H1 (cell line): ENCODE data around the gene UFSP2. TPM values are rescaled to one million over a fixed set of nuclear protein-coding genes. Genes with fewer than 3 reads are reported as not detected.

Experiments used
- CTCF ChIA-PET: fragments of 300-600 bp; sonication (Branson Sonifier 250); formaldehyde crosslinking; loops from one replicate; lab custom pipeline; 2021; ENCODE audit not compliant: partially characterized antibody; lab: Charles Lee
- POLR2A ChIA-PET: fragments of 300-600 bp; sonication (Branson Sonifier 250); formaldehyde crosslinking; loops from one replicate; lab custom pipeline; 2021; ENCODE audit warnings: inconsistent platforms; ENCODE audit not compliant: partially characterized antibody; lab: Charles Lee
- DNase-seq, 2 experiments: peaks; one replicate each; pipeline versions ENCODE4 v3.0.0 to v3.0.0-alpha.2; 2010 to 2022; ENCODE audit warnings: low spot score in 2 of 2, low read depth in 1 of 2, mixed read lengths in 1 of 2
- FAIRE-seq: peaks from 2 replicates; lab custom pipeline; 2011; peaks lifted over from hg19 to GRCh38; lab: Jason Lieb, UNC
- H2AFZ ChIP-seq: 2 replicates; pipeline ENCODE4 v1.8.1; 2012; ENCODE audit warnings: low read length, inconsistent platforms
- H2AK5ac ChIP-seq: 2 replicates; pipeline ENCODE4 v1.6.1; 2013; ENCODE audit warnings: low read depth, low read length
- H2BK120ac ChIP-seq: replicated peaks from 2 replicates; pipeline ENCODE3; 2013; ENCODE audit warnings: low read depth, low read length, inconsistent platforms
- H2BK12ac ChIP-seq: 2 replicates; pipeline ENCODE4 v1.6.1; 2013; ENCODE audit warnings: low read depth, low read length
- H2BK15ac ChIP-seq: 2 replicates; pipeline ENCODE4 v1.6.1; 2013; ENCODE audit warnings: low read length
- H2BK20ac ChIP-seq: 2 replicates; pipeline ENCODE4 v1.6.1; 2013; ENCODE audit warnings: low read length
- H2BK5ac ChIP-seq: 2 replicates; pipeline ENCODE4 v1.6.1; 2013; ENCODE audit warnings: low read depth, low read length
- H3K14ac ChIP-seq: 2 replicates; pipeline ENCODE4 v1.6.1; 2013; ENCODE audit warnings: inconsistent platforms; ENCODE audit not compliant: insufficient read length
- H3K18ac ChIP-seq: 2 replicates; pipeline ENCODE4 v1.6.1; 2013; ENCODE audit warnings: low read length; ENCODE audit errors: extremely low read depth
- H3K23ac ChIP-seq: 2 replicates; pipeline ENCODE4 v1.6.1; 2013; ENCODE audit warnings: inconsistent platforms; ENCODE audit not compliant: insufficient read length
- H3K23me2 ChIP-seq: 2 replicates; pipeline ENCODE4 v1.6.1; 2013; ENCODE audit warnings: low read depth, low read length
- H3K27ac ChIP-seq: 2 replicates; pipeline ENCODE4 v1.6.1; 2011; ENCODE audit warnings: low read depth, low read length, inconsistent platforms
- H3K27me3 ChIP-seq, 4 experiments: replicated peaks in 1 of 4; 1 replicate in 1 of 4; 2 replicates in 3 of 4; pipeline versions ENCODE4 v1.6.1 to v1.8.1; 2011 to 2013; ENCODE audit warnings: low read length in 3 of 4, mild to moderate bottlenecking in 3 of 4, inconsistent platforms in 2 of 4, mixed read lengths in 2 of 4, moderate library complexity in 1 of 4; ENCODE audit not compliant: control insufficient read depth in 3 of 4, insufficient read depth in 3 of 4; ENCODE audit errors: extremely low read depth in 1 of 4
- H3K36me3 ChIP-seq, 4 experiments: 2 replicates each; pipeline versions ENCODE4 v1.6.1 to v1.8.1; 2011 to 2013; ENCODE audit warnings: mild to moderate bottlenecking in 4 of 4, low read length in 3 of 4, moderate library complexity in 2 of 4, control low read depth in 1 of 4, inconsistent platforms in 1 of 4; ENCODE audit not compliant: insufficient read depth in 4 of 4, control insufficient read depth in 2 of 4
- H3K4ac ChIP-seq: replicated peaks from 2 replicates; pipeline ENCODE3; 2013; ENCODE audit warnings: low read length, low read depth, mixed read lengths, inconsistent platforms; ENCODE audit not compliant: insufficient read length
- H3K4me1 ChIP-seq, 4 experiments: replicated peaks in 1 of 4; 1 replicate in 1 of 4; 2 replicates in 3 of 4; pipeline versions ENCODE4 v1.6.1 to v1.8.1; 2011 to 2013; ENCODE audit warnings: low read length in 3 of 4, inconsistent platforms in 2 of 4, mixed read lengths in 1 of 4; ENCODE audit not compliant: insufficient read depth in 4 of 4, control insufficient read depth in 3 of 4
- H3K4me2 ChIP-seq, 2 experiments: 2 replicates each; pipeline versions ENCODE4 v1.6.1 to v1.8.1; 2011 to 2013; ENCODE audit warnings: low read depth in 2 of 2, low read length in 2 of 2, control low read depth in 1 of 2, inconsistent platforms in 1 of 2, mild to moderate bottlenecking in 1 of 2; ENCODE audit not compliant: insufficient read depth in 1 of 2
- H3K4me3 ChIP-seq, 4 experiments: fragments of 200-600, 300-600 bp in 1 of 4; sonication (generic), shearing (Covaris generic), sonication (Bioruptor Twin) in 1 of 4; 2 replicates each; pipeline versions ENCODE4 v1.5.1 to v1.8.1; 2011 to 2016; ENCODE audit warnings: low read length in 4 of 4, low read depth in 3 of 4, control low read depth in 2 of 4, inconsistent platforms in 2 of 4, mild to moderate bottlenecking in 2 of 4, mixed read lengths in 1 of 4, moderate library complexity in 1 of 4; ENCODE audit not compliant: insufficient read depth in 2 of 4; ENCODE audit errors: extremely low read depth in 1 of 4
- H3K56ac ChIP-seq: replicated peaks from 2 replicates; pipeline ENCODE3; 2013; ENCODE audit warnings: low read depth, mild to moderate bottlenecking, mixed read lengths, low read length, inconsistent platforms; ENCODE audit not compliant: insufficient read length
- H3K79me1 ChIP-seq: 2 replicates; pipeline ENCODE4 v1.6.1; 2013; ENCODE audit warnings: low read depth, low read length, control low read depth
- H3K79me2 ChIP-seq, 2 experiments: 2 replicates each; pipeline versions ENCODE4 v1.6.1 to v1.8.1; 2012 to 2013; ENCODE audit warnings: low read length in 2 of 2, mild to moderate bottlenecking in 2 of 2, inconsistent platforms in 1 of 2; ENCODE audit not compliant: insufficient read depth in 2 of 2, control insufficient read depth in 1 of 2
- H3K9ac ChIP-seq, 4 experiments: replicated peaks in 1 of 4; 1 replicate in 1 of 4; 2 replicates in 3 of 4; pipeline versions ENCODE4 v1.6.1 to v1.8.1; 2011 to 2013; ENCODE audit warnings: low read depth in 3 of 4, low read length in 3 of 4, control low read depth in 2 of 4, mild to moderate bottlenecking in 2 of 4, moderate library complexity in 2 of 4, inconsistent platforms in 1 of 4; ENCODE audit errors: extremely low read depth in 1 of 4
- H3K9me3 ChIP-seq, 2 experiments: 2 replicates each; pipeline versions ENCODE4 v1.6.1 to v1.8.1; 2012 to 2013; ENCODE audit warnings: mild to moderate bottlenecking in 2 of 2, moderate library complexity in 2 of 2, control low read depth in 1 of 2, inconsistent platforms in 1 of 2, low read depth in 1 of 2, low read length in 1 of 2, mixed read lengths in 1 of 2; ENCODE audit not compliant: insufficient read depth in 2 of 2
- H4K20me1 ChIP-seq, 2 experiments: replicated peaks in 1 of 2; 2 replicates each; pipeline versions ENCODE3 to v1.8.1; 2011 to 2013; ENCODE audit warnings: inconsistent platforms in 2 of 2, low read length in 2 of 2, mild to moderate bottlenecking in 1 of 2; ENCODE audit not compliant: insufficient read depth in 2 of 2, control insufficient read depth in 1 of 2
- H4K5ac ChIP-seq: 2 replicates; pipeline ENCODE4 v1.6.1; 2013; ENCODE audit warnings: low read length, low read depth, mixed read lengths, inconsistent platforms; ENCODE audit not compliant: insufficient read length
- H4K8ac ChIP-seq: 2 replicates; pipeline ENCODE4 v1.8.0; 2013; ENCODE audit warnings: mild to moderate bottlenecking, moderate library complexity, low read length, inconsistent platforms; ENCODE audit not compliant: insufficient read depth; ENCODE audit errors: extremely low read depth
- H4K91ac ChIP-seq: replicated peaks from 2 replicates; pipeline ENCODE3; 2013; ENCODE audit warnings: low read length, mixed read lengths, inconsistent platforms; ENCODE audit not compliant: insufficient read length
- KDM1A ChIP-seq: fragments of 200-600, 300-600 bp; sonication (generic); IDR thresholded peaks from 2 replicates; pipeline ENCODE4 v1.7.1; 2016; ENCODE audit warnings: mild to moderate bottlenecking, low read length, borderline replicate concordance
- POU5F1 ChIP-seq: IDR thresholded peaks from 2 replicates; pipeline ENCODE4 v1.6.1; 2011; ENCODE audit warnings: low read depth, mild to moderate bottlenecking, low read length, moderate library complexity
- SP1 ChIP-seq: IDR thresholded peaks from 2 replicates; pipeline ENCODE4 v1.6.1; 2011; ENCODE audit warnings: low read depth, low read length
- WGBS, 2 experiments: shearing (Covaris generic) in 1 of 2; methylation state at CpG; one replicate each; pipeline versions ENCODE4 v1.1.6 to v1.1.7; 2013 to 2015; ENCODE audit warnings: low lambda C conversion rate in 2 of 2, mixed read lengths in 2 of 2, inconsistent platforms in 1 of 2, low coverage in 1 of 2, missing lambda C conversion rate in 1 of 2; ENCODE audit not compliant: insufficient replicate concordance in 2 of 2, insufficient coverage in 1 of 2, insufficient read length in 1 of 2; ENCODE audit errors: extremely low coverage in 1 of 2, missing lambda C conversion rate in 1 of 2; 5-methylcytosine and 5-hydroxymethylcytosine counted together
- polyA plus RNA-seq, 7 experiments: library from polyadenylated mRNA; depleted of rRNA in 3 of 7; stranded (reverse) in 5 of 7; unstranded in 2 of 7; fragments of >200 nt in 5 of 7; fragments of 200-250 nt in 2 of 7; gene quantifications; 1 replicate in 5 of 7; 2 replicates in 1 of 7; 4 replicates in 1 of 7; pipeline versions ENCODE4 v1.2.1 to v1.2.3, GENCODE V29; 2011 to 2013; ENCODE audit warnings: missing spikeins in 2 of 7, mixed read lengths in 2 of 7
- total RNA-seq: library from RNA; stranded (reverse); fragmentation: NEBNext Ultra II Directional; extraction: Animal tissue kit (Norgen Biotek cat#: 25700); gene quantifications from 2 replicates; pipeline ENCODE4 v1.2.1, GENCODE V29; 2021
- TF ChIP-seq, protein P1 (sequence below): IDR thresholded peaks from 2 replicates; pipeline ENCODE4 v1.6.1; 2011; ENCODE audit warnings: low read depth, mild to moderate bottlenecking, low read length; ENCODE audit not compliant: insufficient read depth

The UFSP2 gene
- total and polyA plus RNA-seq, 2 of the 8 experiments (the other 6 are each of a cell fraction or from before 2014, with no cell fraction given): 22.9 to 26.0 TPM

DNA sequence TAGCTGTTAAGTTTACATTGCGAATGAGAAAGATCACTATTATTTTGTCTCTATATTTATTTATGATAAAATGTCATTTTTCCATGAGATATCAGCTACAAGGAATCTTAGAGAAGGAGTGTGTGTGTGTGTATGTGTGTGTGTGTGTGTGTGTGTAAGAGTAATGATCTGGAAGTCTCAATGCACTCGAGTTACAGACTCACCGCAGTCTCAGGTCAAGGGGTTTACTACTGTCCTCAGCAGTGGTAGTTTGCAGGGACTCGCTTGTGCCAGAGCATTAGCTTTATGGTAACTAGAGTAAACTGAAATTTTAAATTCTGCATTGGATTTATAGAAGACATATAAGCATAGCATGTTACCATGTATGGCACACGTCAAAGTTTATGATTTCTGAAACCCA is 60.9 kb downstream of the UFSP2 start:
- peaks cover 0 to 4% (median 0%) of the 10 kb centered on the region in 4 experiments; a peak in 1 of 8 replicates for H3K36me3 ChIP-seq
- no peak overlapping the region for H2AFZ ChIP-seq
- DNase-seq (no peak), FAIRE-seq (no peak)
- no peak overlapping the region for H3K23ac ChIP-seq
- no peak overlapping the region for H3K27ac ChIP-seq
- no peak overlapping the region for H3K4me3 ChIP-seq
- H3K4me1 ChIP-seq: peaks cover 0 to 5% (median 0%) of the 10 kb centered on the region in 4 experiments; a peak in 2 of 7 replicates
- no peak overlapping the region for H2BK120ac ChIP-seq
- H2BK5ac ChIP-seq: no peak overlapping the region
- no peak overlapping the region for H4K91ac ChIP-seq
- H4K8ac ChIP-seq: no peak overlapping the region
- no peak overlapping the region for H2BK20ac ChIP-seq
- H3K14ac ChIP-seq: no peak overlapping the region
- TF ChIP-seq SP1 (no peak), POU5F1 (no peak), KDM1A (no peak)
- TF ChIP-seq, protein P1, sequence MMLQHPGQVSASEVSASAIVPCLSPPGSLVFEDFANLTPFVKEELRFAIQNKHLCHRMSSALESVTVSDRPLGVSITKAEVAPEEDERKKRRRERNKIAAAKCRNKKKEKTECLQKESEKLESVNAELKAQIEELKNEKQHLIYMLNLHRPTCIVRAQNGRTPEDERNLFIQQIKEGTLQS: no peak
- H2BK15ac ChIP-seq: no peak overlapping the region
- H3K79me2 ChIP-seq: no peaks in the 10 kb centered on the region
- CTCF ChIA-PET: interaction anchor here (1.0 to 1.3 kb wide), 2 partner anchors 10 to 230 kb away, joined by 3 to 5 read pairs; no protein-coding TSS in a partner anchor
- H3K9ac ChIP-seq: no peak overlapping the region
- no peaks in the 10 kb centered on the region for H3K23me2 ChIP-seq
- WGBS, 2 experiments: 91% methylated on average over 5 of the region's 5 CpGs; no CpG with 5 or more reads in 1 of the 2 experiments
- no peak overlapping the region for H3K4ac ChIP-seq
- no peaks in the 10 kb centered on the region for H3K79me1 ChIP-seq
- no peak overlapping the region for H3K4me2 ChIP-seq
- H4K5ac ChIP-seq: no peak overlapping the region
- H2BK12ac ChIP-seq: no peak overlapping the region
- H3K56ac ChIP-seq: no peak overlapping the region
- no peaks in the 10 kb centered on the region for H4K20me1 ChIP-seq
- no peaks in the 10 kb centered on the region for H3K9me3 ChIP-seq
- H2AK5ac ChIP-seq: no peak overlapping the region
- POLR2A ChIA-PET: interaction anchor here (1.2 kb wide), 1 partner anchor 19 kb away, joined by 4 read pairs; no protein-coding TSS in a partner anchor
- no peaks in the 10 kb centered on the region for H3K27me3 ChIP-seq
- no peak overlapping the region for H3K18ac ChIP-seq
